ENCODE data around the gene HLA-DMB.
A peak's percentile ranks its signal among the peaks of the same experiment; 100 is the strongest.

HLA-DMB gene

DNA sequence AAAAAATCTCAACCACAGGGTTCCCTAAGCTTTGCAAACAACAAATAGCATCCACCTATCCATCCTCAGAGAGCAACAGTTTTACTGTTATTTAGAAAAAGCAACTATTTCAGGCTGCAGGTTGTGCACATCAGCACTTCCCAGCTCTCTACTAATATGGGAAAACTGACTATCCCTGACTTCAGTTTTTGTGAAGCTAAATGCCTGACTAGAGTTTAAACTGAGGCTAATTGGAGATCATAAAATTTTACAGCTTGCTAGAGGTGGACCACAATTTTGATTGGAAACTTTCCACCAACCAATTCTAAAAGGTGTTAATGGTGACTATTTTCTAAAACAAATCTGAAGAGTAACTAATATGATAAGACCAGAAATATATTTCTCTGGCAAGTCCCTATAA, 36.9 kb downstream of the HLA-DMB start:
- no peak for DNase-seq

DNA sequence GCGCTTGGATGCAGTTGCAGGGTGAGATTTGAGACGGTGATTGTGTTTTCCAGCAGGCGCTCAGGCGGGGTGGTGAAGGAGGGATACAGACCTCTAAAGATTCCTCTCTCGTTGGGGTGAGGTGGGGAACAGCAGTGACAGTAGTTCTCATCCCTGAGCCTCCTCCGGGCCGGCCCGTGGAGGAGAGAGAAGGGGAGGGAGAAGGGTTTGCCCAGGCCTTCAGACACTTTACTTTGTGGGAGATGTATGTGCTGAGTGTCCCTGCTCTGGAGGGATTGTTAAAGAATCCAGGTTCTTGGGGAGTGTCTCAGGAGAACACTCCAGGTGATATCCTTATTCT, 45.9 kb downstream of the HLA-DMB start:
- no peak for DNase-seq

DNA sequence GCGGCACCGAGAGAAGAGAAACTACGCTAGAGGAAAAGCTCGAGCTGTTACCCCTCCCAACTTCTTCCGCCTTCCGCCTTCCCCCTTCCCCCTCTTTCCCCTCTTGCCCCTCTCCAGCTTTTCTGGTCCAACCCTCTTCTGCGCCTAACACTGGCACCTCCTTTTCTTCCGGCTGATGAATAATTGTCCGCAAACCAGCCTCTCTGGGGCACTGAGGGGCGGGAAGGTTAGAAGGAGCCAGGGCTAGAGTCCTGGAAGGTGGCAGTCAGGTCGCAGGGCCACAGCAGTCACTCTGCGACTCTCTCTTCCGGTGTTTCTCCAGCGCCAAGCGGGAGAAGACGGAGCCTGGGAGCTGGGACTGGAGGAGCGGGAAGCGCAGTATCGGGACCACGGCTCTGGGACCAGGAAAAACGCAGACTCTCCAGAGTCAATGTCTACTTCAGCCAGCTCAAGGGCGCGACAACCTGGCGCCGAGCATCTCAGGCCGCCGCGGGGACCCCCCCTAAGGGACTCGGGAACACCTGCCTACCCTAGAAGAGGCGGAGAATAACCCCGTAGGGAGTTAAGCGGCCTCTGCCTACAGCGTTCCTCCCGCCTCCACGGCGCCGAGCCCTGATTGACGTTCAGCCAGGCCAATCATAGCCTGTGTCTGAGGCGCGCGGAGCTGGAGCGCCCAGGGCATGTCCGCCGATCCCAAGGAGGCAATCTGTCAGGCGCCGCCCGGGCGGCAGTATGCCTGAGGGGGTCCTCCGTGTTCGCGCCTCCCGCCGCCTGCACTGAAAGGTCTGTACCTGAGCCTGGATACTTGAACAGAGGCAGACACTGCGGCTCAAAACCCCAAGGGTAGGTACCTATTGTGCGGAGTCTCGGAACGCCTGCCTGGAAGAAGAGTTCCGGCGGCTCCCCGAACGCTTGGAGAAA, 46.5 kb downstream of the HLA-DMB start:
- peak; percentile 93 for DNase-seq

DNA sequence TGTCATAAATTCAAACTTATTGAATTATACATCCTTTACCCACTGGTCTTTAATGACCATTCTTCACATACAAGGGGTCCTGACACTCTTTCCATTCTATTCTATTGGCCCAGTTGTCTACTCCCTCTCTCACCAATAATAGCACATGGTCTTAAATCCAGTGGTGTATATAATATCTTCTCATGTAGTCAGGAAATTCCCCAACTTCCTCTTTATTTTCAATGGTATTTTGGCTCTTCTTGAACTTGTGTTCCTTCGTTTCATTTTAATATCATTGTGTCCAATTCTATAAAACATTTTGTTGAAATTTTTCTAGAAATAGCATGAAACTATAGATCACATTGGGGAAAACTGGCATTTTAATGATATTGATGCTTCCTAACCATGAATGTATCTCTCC, 50.0 kb downstream of the HLA-DMB start:
- DNase-seq, result no peak

DNA sequence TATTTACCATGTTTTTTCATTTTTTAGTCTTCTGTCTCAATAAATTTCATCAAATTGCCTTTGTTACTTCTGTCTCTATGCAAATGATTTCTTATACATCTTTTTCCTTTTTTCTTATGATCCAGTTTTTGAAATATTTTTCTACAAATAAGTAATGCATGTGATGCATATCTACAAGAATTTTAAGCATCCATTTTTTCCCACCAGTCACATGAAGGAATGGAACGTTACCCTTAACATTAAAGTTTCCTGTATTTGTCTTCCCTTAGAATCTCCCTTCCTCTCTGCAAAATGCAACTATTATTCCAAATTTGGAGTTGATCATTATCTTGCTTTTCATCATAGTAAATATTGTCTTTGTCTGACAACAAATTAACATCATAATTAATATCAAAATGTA, 51.3 kb downstream of the HLA-DMB start:
- DNase-seq, result peak; percentile 49

DNA sequence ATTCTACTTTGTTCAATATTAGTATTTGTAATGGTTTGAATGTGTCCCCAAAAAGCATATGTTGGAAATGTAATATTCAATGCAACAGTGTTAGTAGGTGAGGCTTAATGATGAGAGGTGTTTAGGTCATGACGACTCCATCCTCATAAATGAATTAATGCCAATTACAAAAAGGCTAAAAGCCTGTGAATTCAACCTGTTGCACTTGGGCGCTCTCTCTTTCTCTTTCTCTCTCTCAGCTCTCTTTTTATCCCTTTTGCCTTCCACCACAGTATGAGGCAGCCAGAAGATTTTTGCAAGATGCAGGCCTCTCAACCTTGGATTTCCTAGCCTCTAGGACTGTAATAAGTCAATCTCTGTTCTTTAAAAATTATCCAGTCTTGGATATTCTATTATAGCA, 52.3 kb downstream of the HLA-DMB start:
- DNase-seq, result no peak

DNA sequence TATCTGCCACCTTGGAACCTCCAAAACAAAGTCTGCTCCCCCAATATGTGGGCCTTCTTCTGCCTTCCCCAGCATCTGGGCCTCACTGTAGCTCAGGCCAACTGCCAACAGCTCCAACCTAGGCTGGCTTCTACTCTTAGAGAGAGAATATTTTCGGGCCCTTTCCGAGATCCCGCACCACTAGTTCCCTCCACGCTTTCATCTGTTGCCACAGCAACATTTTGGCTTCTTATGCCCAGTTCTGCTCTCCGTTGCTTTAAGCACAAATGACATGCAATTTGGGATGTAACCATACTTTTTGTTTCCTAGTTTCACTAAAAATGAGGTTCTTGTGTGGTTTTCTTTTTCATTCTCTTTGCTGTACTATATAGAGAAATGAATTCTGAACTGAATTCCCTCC, 53.2 kb downstream of the HLA-DMB start:
- no peak for DNase-seq

DNA sequence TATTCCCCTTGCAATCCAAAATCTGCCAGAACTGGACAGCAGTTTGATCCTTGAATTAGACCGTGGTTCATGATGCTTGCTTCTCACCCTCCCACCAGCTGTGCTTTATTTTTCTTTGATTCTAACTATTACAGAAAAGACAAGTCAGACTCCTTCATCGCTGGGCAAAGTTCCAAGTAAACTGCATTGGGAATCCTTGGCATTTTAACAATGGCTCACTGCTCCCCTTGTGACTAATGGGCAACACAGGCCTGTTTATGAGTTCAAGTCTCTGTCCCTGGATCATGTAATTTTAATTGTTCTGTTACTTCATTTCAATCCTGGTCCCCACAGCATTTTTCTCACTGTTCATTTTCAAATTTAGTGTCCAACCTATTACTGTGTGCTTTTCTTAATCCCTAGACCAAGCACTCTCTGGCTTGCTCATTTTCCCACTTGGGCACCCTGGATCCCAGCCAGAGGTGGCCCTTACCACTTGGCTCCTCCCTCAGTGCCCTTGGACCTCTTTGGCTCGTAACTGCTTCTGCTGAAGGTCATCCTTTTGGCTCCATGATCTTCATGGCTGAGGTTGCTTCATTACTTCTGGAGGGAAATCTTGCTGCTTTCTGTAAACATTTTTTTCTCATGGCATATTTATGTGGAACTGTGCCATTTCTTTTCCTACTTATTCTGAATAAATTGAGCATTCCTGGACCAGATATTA, 54.0 kb downstream of the HLA-DMB start:
- DNase-seq, result peak; percentile 88

DNA sequence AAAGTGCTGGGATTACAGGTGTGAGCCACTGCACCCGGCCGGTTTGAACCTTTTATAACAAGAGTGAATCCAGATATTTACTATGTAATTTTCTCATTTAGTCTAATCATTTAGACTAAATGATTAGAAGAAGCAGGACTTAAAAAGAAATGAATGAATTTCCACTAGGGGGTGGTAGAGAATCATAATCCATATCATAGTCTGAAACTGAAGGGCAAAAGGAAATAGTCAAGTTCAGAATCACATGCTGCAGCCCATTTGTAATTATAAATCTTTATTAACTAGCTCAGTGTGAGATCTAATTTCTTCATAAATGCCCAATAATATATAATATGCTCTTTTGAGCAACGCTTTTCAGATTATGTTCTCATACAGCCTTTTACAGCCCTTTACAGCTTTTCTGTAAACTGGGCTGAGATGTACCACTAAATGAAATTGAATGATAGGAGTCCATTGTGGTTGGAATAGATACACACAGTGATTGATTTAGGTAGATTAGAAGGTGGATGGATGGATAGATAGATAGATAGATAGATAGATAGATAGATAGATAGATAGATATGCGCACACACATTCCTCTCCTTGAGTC, 55.0 kb downstream of the HLA-DMB start:
- DNase-seq, result peak; percentile 69

Measured in fibroblast of skin of right biceps (primary cell).